HUDEP-2 (cell line): ENCODE measurements around the gene HSPA8.
A peak's percentile ranks its signal among the peaks of the same experiment; 100 is the strongest.

ENCODE experiments used
- DNase-seq, 76 experiments: peaks; one replicate each; lab custom pipeline; 2025; ENCODE audit not compliant: unreplicated experiment in 76 of 76; lab: John Stamatoyannopoulos, UW

Gene HSPA8

GRCh38 chr11:123073343-123074057 lies 11.6 kb upstream of the HSPA8 start:
- DNase-seq, result no peak

- DNase-seq, result no peak
These were observed 10.8 kb upstream of the HSPA8 start for GRCh38 chr11:123072762-123073161.

GRCh38 chr11:123072332-123072761 lies 10.4 kb upstream of the HSPA8 start:
- DNase-seq, result no peak

- DNase-seq, result no peak
These were observed 8.2 kb upstream of the HSPA8 start for GRCh38 chr11:123069908-123070821.

- DNase-seq, result no peak
These were observed 3.7 kb upstream of the HSPA8 start for GRCh38 chr11:123065621-123066020.

GRCh38 chr11:123063826-123064657 lies 2.1 kb upstream of the HSPA8 start:
- DNase-seq, result peak in 1 of 76 experiments; percentile 12

GRCh38 chr11:123062892-123063825 lies 1.2 kb upstream of the HSPA8 start:
- DNase-seq, result peak in 27 of 76 experiments; percentile 15 to 73 (median 33)

- DNase-seq, result peak; percentile 68 to 100 (median 98)
These were observed 389 bp upstream of the HSPA8 start for GRCh38 chr11:123062158-123062891.

- DNase-seq, result peak in 2 of 76 experiments; percentile 23 to 29
These were observed 1.5 kb downstream of the HSPA8 start for GRCh38 chr11:123060277-123061000.

- peak in 2 of 76 experiments; percentile 13 to 14 for DNase-seq
These were observed 2.7 kb downstream of the HSPA8 start for GRCh38 chr11:123059041-123059920.

GRCh38 chr11:123057661-123058305 lies 4.2 kb downstream of the HSPA8 start:
- no peak for DNase-seq

GRCh38 chr11:123056835-123057491 lies 5.0 kb downstream of the HSPA8 start:
- peak in 5 of 76 experiments; percentile 13 to 41 (median 32) for DNase-seq

- DNase-seq, result peak in 8 of 76 experiments; percentile 7 to 48 (median 30)
These were observed 6.6 kb downstream of the HSPA8 start for GRCh38 chr11:123055191-123055901.

- DNase-seq, result peak in 33 of 76 experiments; percentile 10 to 74 (median 53)
These were observed 7.5 kb downstream of the HSPA8 start for GRCh38 chr11:123054301-123055065.
